Measurements from ENCODE around the gene TMEM178B.

GRCh38 chr7:141165521-141165920 is 91.7 kb downstream of the TMEM178B start:
- TF ChIP-seq CTCF (IDR thresholded peaks at IDR 0.05 in 2 of 3, conservative IDR thresholded peaks at IDR 0.05 in 1 of 3; ENCODE audit: control insufficient read depth in 2 of 3, extremely low read depth in 1 of 3, insufficient read depth in 1 of 3, low read depth in 3 of 3, low read length in 3 of 3) (no peak), ESRRA (IDR thresholded peaks at IDR 0.05; ENCODE audit: low read length) (no peak), REST (IDR thresholded peaks at IDR 0.05; ENCODE audit: low read depth, low read length) (no peak), NFXL1 (IDR thresholded peaks at IDR 0.05; ENCODE audit: borderline replicate concordance) (no peak)
- TF ChIP-seq, protein P1, sequence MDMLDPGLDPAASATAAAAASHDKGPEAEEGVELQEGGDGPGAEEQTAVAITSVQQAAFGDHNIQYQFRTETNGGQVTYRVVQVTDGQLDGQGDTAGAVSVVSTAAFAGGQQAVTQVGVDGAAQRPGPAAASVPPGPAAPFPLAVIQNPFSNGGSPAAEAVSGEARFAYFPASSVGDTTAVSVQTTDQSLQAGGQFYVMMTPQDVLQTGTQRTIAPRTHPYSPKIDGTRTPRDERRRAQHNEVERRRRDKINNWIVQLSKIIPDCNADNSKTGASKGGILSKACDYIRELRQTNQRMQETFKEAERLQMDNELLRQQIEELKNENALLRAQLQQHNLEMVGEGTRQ (IDR thresholded peaks at IDR 0.05; ENCODE audit: borderline replicate concordance, low read depth, low read length): no peak

All from GM12878 (cell line).